D721Med (cell line): ENCODE results near the gene METTL4.

ENCODE experiments used
- DNase-seq: peaks from one replicate; pipeline ENCODE4 v3.0.0; 2011; ENCODE audit warnings: low spot score; ENCODE audit not compliant: insufficient read length
- FAIRE-seq: peaks from 2 replicates; lab custom pipeline; 2011; peaks lifted over from hg19 to GRCh38; lab: Jason Lieb, UNC
- TF ChIP-seq, protein P1 (sequence below): IDR thresholded peaks from 2 replicates; pipeline ENCODE4 v1.5.1; 2012; ENCODE audit warnings: mild to moderate bottlenecking, control low read depth; ENCODE audit not compliant: insufficient read depth; ENCODE audit errors: missing control alignments

The METTL4 gene

DNA sequence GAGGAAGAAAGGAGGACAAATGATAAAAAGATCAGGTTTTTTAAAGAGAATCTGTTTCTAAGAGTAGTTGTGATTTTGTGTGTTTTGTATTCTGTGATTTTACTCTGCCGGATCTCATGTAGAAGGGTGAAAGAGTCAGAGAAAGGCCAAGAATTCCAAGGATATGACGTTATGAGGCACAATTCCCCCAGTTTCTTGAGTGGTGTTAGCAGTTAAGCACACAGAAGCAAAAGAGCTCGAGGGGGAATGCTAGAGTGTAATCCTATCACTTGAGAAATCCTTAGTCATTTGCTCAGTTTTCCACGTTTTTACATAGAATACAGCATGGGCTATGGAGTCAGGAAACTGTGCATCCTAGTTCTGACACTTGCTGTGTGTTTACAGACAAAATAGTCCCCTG lies 34.8 kb downstream of the METTL4 start:
- TF ChIP-seq, protein P1, sequence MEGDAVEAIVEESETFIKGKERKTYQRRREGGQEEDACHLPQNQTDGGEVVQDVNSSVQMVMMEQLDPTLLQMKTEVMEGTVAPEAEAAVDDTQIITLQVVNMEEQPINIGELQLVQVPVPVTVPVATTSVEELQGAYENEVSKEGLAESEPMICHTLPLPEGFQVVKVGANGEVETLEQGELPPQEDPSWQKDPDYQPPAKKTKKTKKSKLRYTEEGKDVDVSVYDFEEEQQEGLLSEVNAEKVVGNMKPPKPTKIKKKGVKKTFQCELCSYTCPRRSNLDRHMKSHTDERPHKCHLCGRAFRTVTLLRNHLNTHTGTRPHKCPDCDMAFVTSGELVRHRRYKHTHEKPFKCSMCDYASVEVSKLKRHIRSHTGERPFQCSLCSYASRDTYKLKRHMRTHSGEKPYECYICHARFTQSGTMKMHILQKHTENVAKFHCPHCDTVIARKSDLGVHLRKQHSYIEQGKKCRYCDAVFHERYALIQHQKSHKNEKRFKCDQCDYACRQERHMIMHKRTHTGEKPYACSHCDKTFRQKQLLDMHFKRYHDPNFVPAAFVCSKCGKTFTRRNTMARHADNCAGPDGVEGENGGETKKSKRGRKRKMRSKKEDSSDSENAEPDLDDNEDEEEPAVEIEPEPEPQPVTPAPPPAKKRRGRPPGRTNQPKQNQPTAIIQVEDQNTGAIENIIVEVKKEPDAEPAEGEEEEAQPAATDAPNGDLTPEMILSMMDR: no peak
- DNase-seq (no peak), FAIRE-seq (peak; percentile 77)

DNA sequence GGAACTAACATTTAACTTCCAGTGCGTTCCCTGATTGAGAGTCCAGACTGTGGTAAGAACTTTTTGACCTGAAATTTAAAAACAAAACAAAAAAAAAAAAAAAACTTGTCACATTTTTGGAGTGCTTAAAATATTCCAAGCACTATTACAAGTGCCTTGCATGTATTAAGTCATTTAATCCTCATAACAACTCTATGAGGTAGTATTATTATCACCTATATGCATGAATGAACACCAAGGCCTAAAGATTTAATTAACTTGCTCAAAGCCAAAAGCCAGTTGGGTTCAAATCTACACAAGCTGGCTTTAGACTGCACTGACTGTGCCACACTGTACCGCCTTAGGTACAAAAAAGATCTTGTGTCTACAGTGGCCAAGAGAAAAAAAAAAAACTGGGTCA lies 35.2 kb downstream of the METTL4 start:
- TF ChIP-seq, protein P1: no peak
- FAIRE-seq: no peak
- DNase-seq: no peak

DNA sequence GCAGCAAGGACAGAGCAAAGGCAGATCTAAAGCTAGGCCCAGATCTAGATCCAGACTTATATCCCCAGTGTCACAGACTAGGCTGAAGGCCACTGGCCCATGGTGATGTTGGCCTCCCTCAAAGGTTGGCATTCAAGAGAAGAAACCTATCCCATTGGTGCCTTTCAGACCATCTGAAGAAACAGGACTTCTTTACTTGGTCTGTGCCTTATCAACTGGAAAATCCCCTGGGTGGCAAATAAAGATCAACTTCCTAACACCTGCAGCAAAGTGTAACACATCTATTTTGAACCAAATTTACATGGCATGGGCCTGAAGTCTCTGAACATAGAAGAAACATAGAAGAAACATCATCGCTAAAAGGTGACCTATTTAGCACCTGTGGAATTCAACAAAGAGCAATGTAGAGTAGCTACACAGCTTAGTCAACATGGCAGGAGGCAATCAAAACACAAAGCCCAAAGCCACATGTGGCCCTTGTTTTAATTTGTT lies 35.8 kb downstream of the METTL4 start:
- DNase-seq: no peak
- TF ChIP-seq, protein P1: no peak
- FAIRE-seq: peak; percentile 21

DNA sequence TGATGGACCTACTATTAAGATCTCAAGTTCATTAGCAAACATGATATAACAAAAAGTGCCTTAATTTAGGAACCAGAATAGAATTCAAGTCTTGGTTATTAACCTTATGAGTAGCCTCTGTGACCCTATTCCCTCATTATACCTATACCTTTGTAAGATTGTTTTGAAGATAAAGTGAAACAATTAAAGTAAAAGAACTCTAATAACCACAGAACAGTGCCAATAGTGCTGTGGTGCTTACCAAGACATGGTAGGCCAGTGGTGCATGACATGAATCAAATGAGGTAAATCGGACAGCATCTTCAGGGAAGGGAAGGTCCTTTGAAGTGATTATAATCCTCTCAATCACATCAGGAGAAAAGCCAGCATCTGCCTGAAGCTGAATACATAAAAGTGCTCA lies 36.4 kb downstream of the METTL4 start:
- TF ChIP-seq, protein P1: no peak
- no peak for FAIRE-seq

DNA sequence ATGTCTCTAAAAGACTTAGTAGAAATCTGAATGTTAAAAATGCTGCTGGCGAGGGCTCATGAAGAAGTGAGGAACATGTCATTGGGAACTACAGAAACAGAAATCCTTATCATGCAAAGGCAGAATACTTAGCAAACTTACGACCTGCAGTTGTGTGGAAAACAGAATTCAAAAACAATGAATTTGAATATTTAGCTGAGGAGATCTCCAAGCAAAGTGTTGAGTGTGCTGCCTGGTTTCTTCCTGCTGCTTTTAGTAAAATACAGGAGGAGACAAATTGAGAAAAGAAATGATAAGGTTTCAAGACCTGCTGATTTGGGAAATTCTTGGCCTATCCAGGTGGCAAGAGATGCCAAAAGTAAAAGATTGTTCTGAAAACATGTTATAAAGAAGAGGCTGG lies 38.5 kb downstream of the METTL4 start:
- TF ChIP-seq, protein P1: no peak
- FAIRE-seq (peak; percentile 72), DNase-seq (no peak)

More for the DNA sequence above, 36.4 kb downstream of the METTL4 start:
- no peak for DNase-seq

DNA sequence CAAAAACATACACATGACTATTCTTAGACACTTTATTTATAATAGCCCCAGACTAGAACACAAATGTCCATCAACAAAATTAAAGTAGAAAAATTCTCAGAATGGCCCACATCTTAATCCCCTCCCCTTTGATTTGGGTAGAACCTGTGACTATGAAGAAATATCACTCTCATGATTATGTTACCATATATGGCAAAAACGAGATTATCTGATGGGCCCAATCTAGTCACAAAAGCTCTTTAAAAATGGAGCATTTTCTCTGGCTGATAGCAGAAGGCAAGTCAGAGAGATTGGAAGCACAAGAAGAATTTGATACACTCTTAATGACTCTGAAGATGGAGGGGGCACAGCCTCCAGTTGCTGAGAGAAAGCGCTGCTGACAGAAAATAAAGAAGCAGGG lies 39.6 kb downstream of the METTL4 start:
- no peak for FAIRE-seq
- TF ChIP-seq, protein P1: no peak
- no peak for DNase-seq

DNA sequence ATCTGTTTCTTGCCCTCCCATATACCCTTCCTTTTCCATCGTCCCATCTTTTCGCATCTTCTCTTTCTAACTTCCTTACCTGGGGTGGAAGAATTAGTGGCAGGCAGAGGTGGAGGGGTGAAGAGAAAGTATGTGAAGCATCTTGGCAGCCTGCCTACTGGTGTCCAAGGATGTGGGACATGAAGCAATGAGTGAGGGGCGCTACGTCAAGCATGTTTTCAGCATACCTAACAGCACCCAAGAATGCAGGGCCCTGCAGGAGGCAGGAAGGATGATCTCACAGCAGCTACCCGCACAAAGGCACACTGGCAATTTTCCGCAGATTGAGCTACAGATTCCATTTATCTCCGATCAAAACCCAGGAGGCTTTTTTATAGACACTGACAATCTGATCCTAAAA lies 42.2 kb downstream of the METTL4 start:
- TF ChIP-seq, protein P1: no peak
- no peak for DNase-seq

More for the DNA sequence above, 42.2 kb downstream of the METTL4 start:
- no peak for FAIRE-seq
